Kidney (tissue), 14 donors: ENCODE measurements around the gene PEX19. TPM values are rescaled to one million over a fixed set of nuclear protein-coding genes. Genes with fewer than 3 reads are reported as not detected.
"Not testable (repeated sequence)": the region's sequence is repeated elsewhere in the genome, so short reads cannot be mapped to it uniquely, and the experiment has no call there.

ENCODE experiments used
- DNase-seq, 5 donors: peaks; one replicate each; pipeline ENCODE4 v3.0.0-alpha.2; 2013 to 2020
- FAIRE-seq: peaks from 2 replicates; lab custom pipeline; 2012; peaks lifted over from hg19 to GRCh38; lab: Jason Lieb, UNC
- H3K27ac ChIP-seq, 2 donors: one replicate each; pipeline ENCODE4 v1.7.0; 2013; ENCODE audit warnings: low read depth in 2 of 2, low read length in 2 of 2, inconsistent platforms in 1 of 2
- H3K27me3 ChIP-seq: one replicate; pipeline ENCODE4 v1.7.1; 2013; ENCODE audit warnings: low read length, inconsistent platforms; ENCODE audit not compliant: control insufficient read depth, insufficient read depth
- H3K36me3 ChIP-seq, 3 donors: one replicate each; pipeline versions ENCODE4 v1.7.0 to v1.7.1; 2013; ENCODE audit warnings: low read length in 3 of 3, control low read depth in 1 of 3, inconsistent platforms in 1 of 3; ENCODE audit not compliant: insufficient read depth in 3 of 3, control insufficient read depth in 2 of 3
- H3K4me1 ChIP-seq, 3 donors: one replicate each; pipeline versions ENCODE4 v1.7.0 to v1.7.1; 2013; ENCODE audit warnings: low read length in 3 of 3, inconsistent platforms in 1 of 3, low read depth in 1 of 3; ENCODE audit not compliant: control insufficient read depth in 2 of 3, insufficient read depth in 2 of 3
- H3K4me3 ChIP-seq, 3 donors: one replicate each; pipeline versions ENCODE4 v1.7.0 to v1.8.1; 2013; ENCODE audit warnings: low read length in 3 of 3, control low read depth in 1 of 3, inconsistent platforms in 1 of 3
- H3K9ac ChIP-seq, 3 donors: one replicate each; pipeline versions ENCODE4 v1.7.0 to v1.7.1; 2013; ENCODE audit warnings: low read length in 3 of 3, control low read depth in 1 of 3, inconsistent platforms in 1 of 3
- H3K9me3 ChIP-seq, 3 donors: one replicate each; pipeline versions ENCODE4 v1.7.0 to v1.7.1; 2013; ENCODE audit warnings: low read length in 3 of 3, control low read depth in 1 of 3, inconsistent platforms in 1 of 3; ENCODE audit not compliant: control insufficient read depth in 2 of 3, insufficient read depth in 1 of 3
- intact Hi-C: fragments of 100-400 bp; cut with DNase I; formaldehyde crosslinking; loops from one replicate; pipeline ENCODE4 v1.11.1; 2022
- polyA plus RNA-seq: library from polyadenylated mRNA; stranded (reverse); fragments of 350-450 nt; fragmentation: Illumina TruSeq; extraction: RNeasy Lipid Tissue Mini Kit (QIAGEN cat#74804); gene quantifications from one replicate; pipeline ENCODE4 v1.2.3, GENCODE V29; 2014; ENCODE audit warnings: low read depth, low replicate concordance; ENCODE audit not compliant: insufficient read depth
- total RNA-seq: library from RNA; stranded (reverse); fragmentation: NEBNext Ultra II Directional; extraction: Animal tissue kit (Norgen Biotek cat#: 25700); gene quantifications from one replicate; pipeline ENCODE4 v1.2.1, GENCODE V29; 2021
- TF ChIP-seq, protein P1 (sequence below): IDR thresholded peaks from 3 replicates; pipeline ENCODE4 v1.5.1; 2012; ENCODE audit warnings: mild to moderate bottlenecking, moderate library complexity, borderline replicate concordance; ENCODE audit not compliant: insufficient read depth; ENCODE audit errors: extremely low read depth
- donor health status: control.
- donor health status: control.
- donor health status: control.
- donor health status: control.
- donor health status: control.
- donor health status: DM: yes; HTN: yes; CAD: no.
- donor health status: Normal renal cell carcinoma (clear cell type).

Gene PEX19
- total and polyA plus RNA-seq, 2 donors from 2014 or later, result 49.8 to 67.9 TPM

DNA sequence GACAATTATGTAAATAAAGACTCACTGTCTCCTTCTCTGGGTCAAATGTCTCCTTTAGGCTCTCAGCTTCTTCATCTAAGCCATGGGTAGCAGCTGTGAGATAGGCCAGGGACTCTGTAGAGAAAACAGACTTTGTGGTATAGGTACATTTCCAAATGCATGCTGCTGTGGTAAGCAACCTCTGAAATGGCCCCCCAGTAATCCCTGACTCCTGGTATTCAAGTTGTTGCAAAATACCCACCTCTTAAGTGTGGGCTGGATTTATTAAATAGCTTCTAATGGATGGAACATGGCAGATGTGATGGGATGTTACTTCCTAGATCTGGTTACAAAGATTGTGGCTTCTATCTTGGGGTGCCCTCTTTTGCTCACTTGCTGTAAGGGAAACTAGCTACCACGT lies 11.1 kb upstream of the PEX19 start:
- no peaks in the 10 kb centered on the region for H3K4me1 ChIP-seq
- no peaks in the 10 kb centered on the region for H3K9me3 ChIP-seq
- TF ChIP-seq, protein P1, sequence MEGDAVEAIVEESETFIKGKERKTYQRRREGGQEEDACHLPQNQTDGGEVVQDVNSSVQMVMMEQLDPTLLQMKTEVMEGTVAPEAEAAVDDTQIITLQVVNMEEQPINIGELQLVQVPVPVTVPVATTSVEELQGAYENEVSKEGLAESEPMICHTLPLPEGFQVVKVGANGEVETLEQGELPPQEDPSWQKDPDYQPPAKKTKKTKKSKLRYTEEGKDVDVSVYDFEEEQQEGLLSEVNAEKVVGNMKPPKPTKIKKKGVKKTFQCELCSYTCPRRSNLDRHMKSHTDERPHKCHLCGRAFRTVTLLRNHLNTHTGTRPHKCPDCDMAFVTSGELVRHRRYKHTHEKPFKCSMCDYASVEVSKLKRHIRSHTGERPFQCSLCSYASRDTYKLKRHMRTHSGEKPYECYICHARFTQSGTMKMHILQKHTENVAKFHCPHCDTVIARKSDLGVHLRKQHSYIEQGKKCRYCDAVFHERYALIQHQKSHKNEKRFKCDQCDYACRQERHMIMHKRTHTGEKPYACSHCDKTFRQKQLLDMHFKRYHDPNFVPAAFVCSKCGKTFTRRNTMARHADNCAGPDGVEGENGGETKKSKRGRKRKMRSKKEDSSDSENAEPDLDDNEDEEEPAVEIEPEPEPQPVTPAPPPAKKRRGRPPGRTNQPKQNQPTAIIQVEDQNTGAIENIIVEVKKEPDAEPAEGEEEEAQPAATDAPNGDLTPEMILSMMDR, result no peak
- H3K4me3 ChIP-seq, result no peak overlapping the region
- H3K36me3 ChIP-seq, result peaks cover 24 to 86% (median 72%) of the 10 kb centered on the region in 3 donors
- intact Hi-C loops, result loop anchor here (10.0 kb wide), 1 partner anchor 101 kb away; the partner anchor contains the start of gene CASQ1
- H3K9ac ChIP-seq, result no peak overlapping the region
- H3K27ac ChIP-seq, result no peak overlapping the region
- FAIRE-seq (no peak), DNase-seq (no peak)
- no peaks in the 10 kb centered on the region for H3K27me3 ChIP-seq

DNA sequence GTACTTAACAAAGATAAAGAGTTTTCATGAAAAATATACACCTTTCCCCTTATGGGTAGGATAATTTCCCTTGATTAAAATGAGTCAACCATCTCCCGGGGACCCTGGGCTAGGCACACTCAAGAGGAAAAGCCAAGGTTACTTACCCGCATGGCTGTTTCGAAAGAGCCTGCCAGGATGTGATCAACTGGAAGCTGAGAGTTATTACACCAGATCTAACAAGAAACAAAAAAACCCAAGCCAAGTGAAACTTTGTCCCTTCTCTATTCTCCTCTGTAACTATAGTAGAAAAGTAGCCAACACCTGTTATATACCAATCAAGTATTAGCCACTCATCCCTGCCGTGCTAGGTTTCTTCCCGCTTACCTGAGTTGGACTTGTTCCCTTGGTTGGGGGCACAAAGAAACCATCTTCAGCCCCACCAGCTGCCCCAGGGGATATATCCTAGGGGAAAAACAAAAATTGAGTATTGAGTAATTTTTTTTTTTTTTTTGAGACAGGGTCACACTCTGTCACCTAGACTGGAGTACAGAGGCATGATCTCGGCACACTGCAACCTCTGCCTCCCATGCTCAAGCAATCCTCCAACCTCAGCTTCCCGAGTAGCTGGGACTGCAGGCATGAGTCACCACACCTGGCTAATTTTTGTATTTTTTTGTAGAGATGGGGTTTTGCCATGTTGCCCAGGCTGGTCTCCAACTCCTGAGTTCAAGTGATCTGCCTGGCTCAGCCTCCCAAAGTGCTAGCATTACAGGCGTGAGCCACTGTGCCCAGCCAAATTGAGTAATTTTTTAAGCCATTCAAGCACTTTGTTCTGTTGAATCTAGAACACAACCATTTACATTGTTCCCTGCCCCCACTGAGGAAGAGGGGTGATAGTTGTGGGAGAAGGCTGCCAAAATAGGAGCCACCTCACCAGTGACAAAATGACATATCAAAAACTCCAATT lies 8.4 kb upstream of the PEX19 start:
- Histone ChIP-seq H3K9me3 (no peaks in the 10 kb centered on the region), H3K27me3 (no peaks in the 10 kb centered on the region), H3K36me3 (peaks cover 30 to 89% (median 75%) of the 10 kb centered on the region in 3 donors), H3K4me3 (no peak overlapping the region), H3K4me1 (no peaks in the 10 kb centered on the region), H3K9ac (no peak overlapping the region), H3K27ac (no peak overlapping the region)
- no peak for FAIRE-seq
- DNase-seq, result no peak
- TF ChIP-seq, protein P1, result no peak
- intact Hi-C loops, result loop anchor here (10.0 kb wide), 1 partner anchor 98 kb away; the partner anchor contains the start of gene CASQ1

DNA sequence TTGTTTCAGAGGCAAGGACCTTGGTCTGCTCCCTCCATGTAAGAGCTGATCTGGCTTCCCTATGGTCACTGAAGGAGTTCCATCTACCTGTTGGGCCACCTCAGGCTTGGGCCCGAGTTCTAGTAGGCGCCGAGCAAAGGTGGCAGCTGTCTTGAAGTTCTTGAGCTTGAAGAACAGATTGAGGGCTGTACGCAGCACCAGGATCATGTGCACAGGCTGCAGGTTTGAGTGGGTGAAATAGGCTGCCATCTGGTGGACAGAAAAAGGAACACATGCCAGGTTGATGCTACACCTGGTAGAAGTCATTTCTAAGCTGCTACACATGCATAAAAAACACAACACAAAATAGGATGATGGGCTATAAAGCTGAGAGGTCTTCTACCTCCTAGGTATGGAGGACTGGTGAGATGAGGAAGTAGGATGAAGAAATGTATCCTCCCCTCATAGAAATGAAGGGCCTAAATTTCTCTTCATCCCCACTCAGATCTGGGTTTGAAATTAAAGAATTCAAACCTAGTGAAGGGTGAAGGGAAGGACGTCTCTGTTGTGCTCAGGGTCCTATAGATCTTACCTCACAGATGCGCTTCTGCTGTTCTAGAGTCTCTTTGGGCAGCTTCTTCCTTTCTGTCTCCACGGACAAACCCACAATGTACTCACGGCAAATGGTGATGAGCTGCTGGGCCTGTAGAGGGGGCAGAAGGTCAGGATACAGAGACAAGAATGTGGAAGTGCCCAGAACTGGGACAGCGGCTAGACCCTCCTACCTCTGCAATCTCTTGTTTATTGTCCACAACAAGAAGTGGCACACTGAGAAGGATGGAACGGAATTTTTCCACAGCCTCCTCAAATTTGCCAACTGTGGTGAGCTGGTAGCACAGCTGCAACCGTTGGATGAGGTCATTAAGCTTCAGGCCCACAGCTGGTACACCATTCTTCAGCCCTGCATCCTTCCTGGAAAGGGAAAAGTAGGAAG lies 6.6 kb upstream of the PEX19 start:
- H3K27ac ChIP-seq, result no peak overlapping the region
- DNase-seq (peak; percentile 61 to 84 (median 76)), FAIRE-seq (no peak)
- TF ChIP-seq, protein P1, result peak; percentile 84
- H3K9me3 ChIP-seq, result no peaks in the 10 kb centered on the region
- no peaks in the 10 kb centered on the region for H3K27me3 ChIP-seq
- H3K4me1 ChIP-seq, result no peaks in the 10 kb centered on the region
- no peak overlapping the region for H3K4me3 ChIP-seq
- intact Hi-C loops, result loop anchor here (10.0 kb wide), 1 partner anchor 97 kb away; the partner anchor contains the start of gene CASQ1
- peaks cover 24 to 73% (median 63%) of the 10 kb centered on the region in 3 donors for H3K36me3 ChIP-seq
- no peak overlapping the region for H3K9ac ChIP-seq

DNA sequence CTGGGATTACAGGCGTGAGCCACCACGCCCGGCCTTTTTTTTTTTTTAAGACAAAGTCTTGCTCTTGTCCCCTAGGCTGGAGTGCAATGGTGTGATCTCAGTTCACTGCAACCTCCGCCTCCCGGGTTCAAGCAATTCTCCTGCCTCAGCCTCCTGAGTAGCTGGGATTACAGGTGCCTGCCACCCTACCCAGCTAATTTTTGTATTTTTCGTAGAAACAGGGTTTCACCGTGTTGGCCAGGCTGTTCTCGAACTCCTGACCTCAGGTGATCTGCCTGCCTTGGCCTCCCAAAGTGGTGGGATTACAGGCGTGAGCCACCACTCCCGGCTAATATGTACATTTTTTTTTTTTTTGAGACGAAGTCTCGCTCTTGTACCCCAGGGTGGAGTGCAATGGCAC lies 2.8 kb upstream of the PEX19 start:
- FAIRE-seq, intact Hi-C loops, H3K27me3 ChIP-seq, H3K9me3 ChIP-seq, DNase-seq, H3K4me3 ChIP-seq, H3K27ac ChIP-seq, H3K9ac ChIP-seq: not testable (repeated sequence)
- Histone ChIP-seq H3K36me3 (peaks cover 19 to 35% (median 26%) of the 10 kb centered on the region in 3 donors), H3K4me1 (peaks cover 2 to 12% (median 7%) of the 10 kb centered on the region in 3 donors)
